ENCODE measurements around the gene CTNNBIP1.

The CTNNBIP1 gene

GRCh38 chr1:9882945-9883303 lies 27.1 kb downstream of the CTNNBIP1 start:
- TF ChIP-seq EZH2 (IDR thresholded peaks at IDR 0.05; ENCODE audit: borderline replicate concordance, low read depth, low read length, severe bottlenecking) (no peak), CTCF (IDR thresholded peaks at IDR 0.05; ENCODE audit: borderline replicate concordance, extremely low read depth, low read length, poor library complexity, severe bottlenecking) (no peak)
- DNase-seq (no peak), ATAC-seq (ENCODE audit: insufficient read depth, low read depth) (no peak)
- no peaks in the 10 kb centered on the region for H3K36me3 ChIP-seq (ENCODE audit: insufficient read depth, low read length)
- H3K27ac ChIP-seq (ENCODE audit: low read length): no peak overlapping the region
- H3K9me3 ChIP-seq (ENCODE audit: insufficient read depth, low read length, severe bottlenecking): no peaks in the 10 kb centered on the region
- H2AFZ ChIP-seq (ENCODE audit: low read depth, low read length): no peak overlapping the region
- no peak overlapping the region for H3K4me3 ChIP-seq (ENCODE audit: low read depth in 1 of 2, low read length in 2 of 2)
- H3K79me2 ChIP-seq (ENCODE audit: insufficient read depth, low read length): no peaks in the 10 kb centered on the region
- H3K4me2 ChIP-seq (ENCODE audit: insufficient read depth, low read length): no peak overlapping the region
- H4K20me1 ChIP-seq (ENCODE audit: insufficient read depth, low read length): peaks cover 9% of the 10 kb centered on the region; the same call in 1 of the 2 replicates
- no peaks in the 10 kb centered on the region for H3K27me3 ChIP-seq (ENCODE audit: insufficient read depth, low read length, poor library complexity)
- H3K4me1 ChIP-seq (ENCODE audit: insufficient read depth, low read length): peaks cover 11% of the 10 kb centered on the region
- no peak overlapping the region for H3K9ac ChIP-seq (ENCODE audit: low read depth, low read length)

GRCh38 chr1:9882296-9882944 lies 27.6 kb downstream of the CTNNBIP1 start:
- Histone ChIP-seq H3K36me3 (ENCODE audit: insufficient read depth, low read length) (no peaks in the 10 kb centered on the region), H2AFZ (ENCODE audit: low read depth, low read length) (no peak overlapping the region), H3K4me2 (ENCODE audit: insufficient read depth, low read length) (no peak overlapping the region), H3K79me2 (ENCODE audit: insufficient read depth, low read length) (no peaks in the 10 kb centered on the region), H3K27me3 (ENCODE audit: insufficient read depth, low read length, poor library complexity) (no peaks in the 10 kb centered on the region), H3K4me1 (ENCODE audit: insufficient read depth, low read length) (peaks cover 11% of the 10 kb centered on the region), H3K27ac (ENCODE audit: low read length) (peak overlapping the region; percentile 28; the same call in 1 of the 2 replicates), H3K4me3 (ENCODE audit: low read depth in 1 of 2, low read length in 2 of 2) (no peak overlapping the region), H4K20me1 (ENCODE audit: insufficient read depth, low read length) (peaks cover 9% of the 10 kb centered on the region; the same call in 1 of the 2 replicates), H3K9ac (ENCODE audit: low read depth, low read length) (no peak overlapping the region), H3K9me3 (ENCODE audit: insufficient read depth, low read length, severe bottlenecking) (no peaks in the 10 kb centered on the region)
- ATAC-seq (ENCODE audit: insufficient read depth, low read depth) (peak; percentile 44; the same call in 2 of the 3 replicates), DNase-seq (no peak)
- TF ChIP-seq CTCF (IDR thresholded peaks at IDR 0.05; ENCODE audit: borderline replicate concordance, extremely low read depth, low read length, poor library complexity, severe bottlenecking) (no peak), EZH2 (IDR thresholded peaks at IDR 0.05; ENCODE audit: borderline replicate concordance, low read depth, low read length, severe bottlenecking) (no peak)

GRCh38 chr1:9881838-9882249 lies 28.2 kb downstream of the CTNNBIP1 start:
- no peaks in the 10 kb centered on the region for H3K27me3 ChIP-seq (ENCODE audit: insufficient read depth, low read length, poor library complexity)
- no peak overlapping the region for H2AFZ ChIP-seq (ENCODE audit: low read depth, low read length)
- no peaks in the 10 kb centered on the region for H3K9me3 ChIP-seq (ENCODE audit: insufficient read depth, low read length, severe bottlenecking)
- TF ChIP-seq CTCF (IDR thresholded peaks at IDR 0.05; ENCODE audit: borderline replicate concordance, extremely low read depth, low read length, poor library complexity, severe bottlenecking) (no peak), EZH2 (IDR thresholded peaks at IDR 0.05; ENCODE audit: borderline replicate concordance, low read depth, low read length, severe bottlenecking) (no peak)
- H3K79me2 ChIP-seq (ENCODE audit: insufficient read depth, low read length): no peaks in the 10 kb centered on the region
- DNase-seq: no peak
- H3K9ac ChIP-seq (ENCODE audit: low read depth, low read length): no peak overlapping the region
- no peaks in the 10 kb centered on the region for H3K36me3 ChIP-seq (ENCODE audit: insufficient read depth, low read length)
- no peak overlapping the region for H3K4me2 ChIP-seq (ENCODE audit: insufficient read depth, low read length)
- peaks cover 11% of the 10 kb centered on the region for H3K4me1 ChIP-seq (ENCODE audit: insufficient read depth, low read length)
- no peak overlapping the region for H3K4me3 ChIP-seq (ENCODE audit: low read depth in 1 of 2, low read length in 2 of 2)
- peaks cover 9% of the 10 kb centered on the region; the same call in 1 of the 2 replicates for H4K20me1 ChIP-seq (ENCODE audit: insufficient read depth, low read length)
- no peak overlapping the region; the same call in 1 of the 2 replicates for H3K27ac ChIP-seq (ENCODE audit: low read length)
- ATAC-seq (ENCODE audit: insufficient read depth, low read depth): peak; percentile 76
